Pulmonary artery endothelial cell (primary cell): Measurements from ENCODE around the gene CDK4. TPM values are rescaled to one million over a fixed set of nuclear protein-coding genes. Genes with fewer than 3 reads are reported as not detected.
"Not testable (repeated sequence)": the region's sequence is repeated elsewhere in the genome, so short reads cannot be mapped to it uniquely, and the experiment has no call there.

ENCODE experiments used
- DNase-seq: peaks from one replicate; pipeline ENCODE4 v3.0.0-alpha.2; 2011; ENCODE audit warnings: low read depth, low spot score
- total RNA-seq: library from RNA; depleted of rRNA; stranded (reverse); fragments of >200 nt; gene quantifications from 2 replicates; pipeline ENCODE4 v1.2.3, GENCODE V29; 2014

The CDK4 gene
- total RNA-seq, 1 donor from 2014 or later, result 139 TPM

- not testable (repeated sequence) for DNase-seq
These were observed 36.9 kb downstream of the CDK4 start for GRCh38 chr12:57715036-57715748.

GRCh38 chr12:57713209-57713608 is 38.9 kb downstream of the CDK4 start:
- DNase-seq, result no peak

GRCh38 chr12:57712701-57713100 is 39.4 kb downstream of the CDK4 start:
- no peak for DNase-seq

- DNase-seq, result no peak
These were observed 43.8 kb downstream of the CDK4 start for GRCh38 chr12:57708296-57708695.

GRCh38 chr12:57707250-57707649 is 44.9 kb downstream of the CDK4 start:
- DNase-seq, result no peak

GRCh38 chr12:57700317-57700716 is 51.8 kb downstream of the CDK4 start:
- DNase-seq, result no peak

- no peak for DNase-seq
These were observed 53.7 kb downstream of the CDK4 start for GRCh38 chr12:57698414-57698813.

Other genes starting within 250 kb of the CDK4 start
- gene DDIT3, start 231.8 kb downstream of the CDK4 start, total RNA-seq, result 6.0 and 12.6 TPM in 2 replicates
- 5.3 and 8.3 TPM in 2 replicates for gene MBD6, start 229.5 kb downstream of the CDK4 start, total RNA-seq
- 81.0 and 90.1 TPM in 2 replicates for gene DCTN2, start 205.1 kb downstream of the CDK4 start, total RNA-seq
- under 0.01 and 0.14 TPM in 2 replicates for gene KIF5A, start 202.3 kb downstream of the CDK4 start, total RNA-seq
- gene PIP4K2C, start 161.1 kb downstream of the CDK4 start, total RNA-seq, result 10.4 and 11.8 TPM in 2 replicates
- 4.8 and 11.4 TPM in 2 replicates for gene DTX3, start 147.5 kb downstream of the CDK4 start, total RNA-seq
- 5.3 and 5.7 TPM in 2 replicates for gene ARHGEF25, start 140.9 kb downstream of the CDK4 start, total RNA-seq
- 0.07 and 0.35 TPM in 2 replicates for gene B4GALNT1, start 119.1 kb downstream of the CDK4 start, total RNA-seq
- gene OS9, start 58.2 kb downstream of the CDK4 start, total RNA-seq, result 194 and 222 TPM in 2 replicates
- gene AGAP2, start 13.6 kb downstream of the CDK4 start, total RNA-seq, result 0.07 and 0.11 TPM in 2 replicates
- gene TSPAN31, start 7.3 kb downstream of the CDK4 start, total RNA-seq, result 37.7 and 48.0 TPM in 2 replicates
- gene MARCHF9, start 2.8 kb upstream of the CDK4 start, total RNA-seq, result 3.9 and 5.3 TPM in 2 replicates
- gene CYP27B1, start 14.8 kb upstream of the CDK4 start, total RNA-seq, result 0.35 and 0.66 TPM in 2 replicates
- gene METTL1, start 19.8 kb upstream of the CDK4 start, total RNA-seq, result 5.0 and 8.1 TPM in 2 replicates
- gene EEF1AKMT3, start 20.3 kb upstream of the CDK4 start, total RNA-seq, result 5.4 and 6.3 TPM in 2 replicates
- 26.0 and 31.7 TPM in 2 replicates for gene TSFM, start 30.5 kb upstream of the CDK4 start, total RNA-seq
- 0.46 and 1.8 TPM in 2 replicates for gene AVIL, start 66.4 kb upstream of the CDK4 start, total RNA-seq
- 53.2 and 86.3 TPM in 2 replicates for gene CTDSP2, start 94.4 kb upstream of the CDK4 start, total RNA-seq
- gene ATP23, start 189.3 kb upstream of the CDK4 start, total RNA-seq, result 8.4 and 10.6 TPM in 2 replicates